ENCODE measurements around the gene RNMT. TPM values are rescaled to one million over a fixed set of nuclear protein-coding genes. Genes with fewer than 3 reads are reported as not detected.

Gene RNMT
- total and polyA plus RNA-seq, 2 donors from 2014 or later, result 16.5 to 32.4 TPM

DNA sequence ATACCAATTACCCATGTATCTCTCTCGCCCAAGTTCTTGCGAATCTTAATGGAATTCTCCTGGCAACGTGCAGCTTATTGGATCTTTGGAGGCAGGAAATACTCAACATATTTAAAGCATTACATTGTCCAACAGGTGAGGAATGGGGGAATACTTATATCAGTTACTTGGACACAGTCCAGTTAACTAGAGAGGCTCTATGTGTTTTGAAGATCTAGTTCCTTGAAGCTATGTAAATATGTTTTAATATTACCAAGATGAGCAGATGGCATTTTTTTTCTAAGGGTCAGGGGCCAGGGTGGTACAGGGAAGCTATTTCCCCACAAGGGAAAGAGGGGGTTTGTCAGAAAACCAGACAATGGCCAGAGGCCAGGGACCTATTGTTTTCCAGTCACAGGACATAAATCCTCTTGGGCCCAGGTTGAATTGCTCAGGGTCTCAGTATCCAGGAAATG, 70.7 kb downstream of the RNMT start:
- no peaks in the 10 kb centered on the region for H3K27me3 ChIP-seq (ENCODE audit: control insufficient read depth, insufficient read depth, low read length)
- DNase-seq (no peak), FAIRE-seq (no peak)
- H3K9me3 ChIP-seq (ENCODE audit: control insufficient read depth in 2 of 3, insufficient read depth in 1 of 3, low read length in 3 of 3), result no peaks in the 10 kb centered on the region
- no peak overlapping the region for H3K4me3 ChIP-seq (ENCODE audit: low read length in 3 of 3)
- no peak overlapping the region for H3K27ac ChIP-seq (ENCODE audit: low read depth in 2 of 2, low read length in 2 of 2)
- intact Hi-C loops (cut with DNase I), result no loop called here
- no peaks in the 10 kb centered on the region for H3K36me3 ChIP-seq (ENCODE audit: control insufficient read depth in 2 of 3, insufficient read depth in 3 of 3, low read length in 3 of 3)
- no peak overlapping the region for H3K9ac ChIP-seq (ENCODE audit: low read length in 3 of 3)
- peaks cover 0 to 8% (median 0%) of the 10 kb centered on the region in 3 donors for H3K4me1 ChIP-seq (ENCODE audit: control insufficient read depth in 2 of 3, insufficient read depth in 2 of 3, low read depth in 1 of 3, low read length in 3 of 3)
- no peak for TF ChIP-seq CTCF (IDR thresholded peaks at IDR 0.05; ENCODE audit: borderline replicate concordance, extremely low read depth, insufficient read depth)

GRCh38 chr18:13799396-13799795, 72.9 kb downstream of the RNMT start:
- no peaks in the 10 kb centered on the region for H3K36me3 ChIP-seq (ENCODE audit: control insufficient read depth in 2 of 3, insufficient read depth in 3 of 3, low read length in 3 of 3)
- no peaks in the 10 kb centered on the region for H3K27me3 ChIP-seq (ENCODE audit: control insufficient read depth, insufficient read depth, low read length)
- no peak overlapping the region for H3K4me3 ChIP-seq (ENCODE audit: low read length in 3 of 3)
- TF ChIP-seq CTCF (IDR thresholded peaks at IDR 0.05; ENCODE audit: borderline replicate concordance, extremely low read depth, insufficient read depth), result no peak
- no peak overlapping the region for H3K27ac ChIP-seq (ENCODE audit: low read depth in 2 of 2, low read length in 2 of 2)
- H3K4me1 ChIP-seq (ENCODE audit: control insufficient read depth in 2 of 3, insufficient read depth in 2 of 3, low read depth in 1 of 3, low read length in 3 of 3), result peaks cover 0 to 8% (median 0%) of the 10 kb centered on the region in 3 donors
- FAIRE-seq (no peak), DNase-seq (no peak)
- no peak overlapping the region for H3K9ac ChIP-seq (ENCODE audit: low read length in 3 of 3)
- intact Hi-C loops (cut with DNase I), result no loop called here
- no peaks in the 10 kb centered on the region for H3K9me3 ChIP-seq (ENCODE audit: control insufficient read depth in 2 of 3, insufficient read depth in 1 of 3, low read length in 3 of 3)

DNA sequence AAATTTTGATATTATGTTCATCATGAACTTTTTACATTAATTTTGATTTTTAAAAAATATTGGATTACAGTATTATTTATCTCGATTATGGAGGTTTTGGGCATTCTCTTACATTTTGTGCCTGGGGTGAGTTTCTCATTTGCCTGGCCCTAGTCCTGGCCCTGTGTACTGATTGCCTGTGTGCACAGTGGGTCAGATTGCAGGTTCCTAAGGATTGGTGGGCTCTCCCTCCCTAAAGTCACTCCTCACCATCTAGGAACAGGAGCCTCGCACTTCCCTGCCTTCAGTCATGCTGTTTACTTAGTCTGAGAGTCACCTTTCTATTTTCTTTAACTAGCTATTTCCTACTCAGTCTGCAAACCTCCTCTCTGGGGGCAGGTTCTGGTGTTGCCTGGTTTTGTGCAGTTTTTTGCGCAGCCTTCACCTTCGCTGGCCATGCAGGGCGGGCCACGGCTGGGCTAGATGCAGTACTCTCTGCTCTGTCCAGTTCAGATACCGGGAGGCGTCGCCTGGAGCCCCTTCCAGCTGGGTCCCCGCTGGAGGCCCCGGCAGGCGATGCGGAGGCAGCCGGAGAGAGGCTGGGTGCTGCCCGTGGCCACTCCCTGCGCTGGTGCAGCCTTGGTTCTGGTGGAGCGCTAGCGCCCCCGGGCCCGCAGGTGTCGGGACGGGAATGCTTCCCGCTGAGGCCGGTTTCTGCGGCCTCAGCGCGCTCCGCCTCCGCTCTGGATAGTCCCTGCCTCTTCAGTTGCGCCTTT, 74.2 kb downstream of the RNMT start:
- Histone ChIP-seq H3K9ac (ENCODE audit: low read length in 3 of 3) (peak overlapping the region in 2 of 3 donors; percentile 16 to 45), H3K4me1 (ENCODE audit: control insufficient read depth in 2 of 3, insufficient read depth in 2 of 3, low read depth in 1 of 3, low read length in 3 of 3) (peaks cover 0 to 8% (median 0%) of the 10 kb centered on the region in 3 donors), H3K9me3 (ENCODE audit: control insufficient read depth in 2 of 3, insufficient read depth in 1 of 3, low read length in 3 of 3) (no peaks in the 10 kb centered on the region), H3K36me3 (ENCODE audit: control insufficient read depth in 2 of 3, insufficient read depth in 3 of 3, low read length in 3 of 3) (no peaks in the 10 kb centered on the region), H3K27ac (ENCODE audit: low read depth in 2 of 2, low read length in 2 of 2) (no peak overlapping the region), H3K4me3 (ENCODE audit: low read length in 3 of 3) (peak overlapping the region; percentile 50 to 60 (median 60)), H3K27me3 (ENCODE audit: control insufficient read depth, insufficient read depth, low read length) (no peaks in the 10 kb centered on the region)
- DNase-seq, result peak; percentile 78 to 89 (median 86)
- TF ChIP-seq CTCF (IDR thresholded peaks at IDR 0.05; ENCODE audit: borderline replicate concordance, extremely low read depth, insufficient read depth), result peak; percentile 38
- FAIRE-seq, result no peak
- intact Hi-C loops (cut with DNase I), result no loop called here
